Measurements from ENCODE around the gene TXNDC16.

Gene TXNDC16

DNA sequence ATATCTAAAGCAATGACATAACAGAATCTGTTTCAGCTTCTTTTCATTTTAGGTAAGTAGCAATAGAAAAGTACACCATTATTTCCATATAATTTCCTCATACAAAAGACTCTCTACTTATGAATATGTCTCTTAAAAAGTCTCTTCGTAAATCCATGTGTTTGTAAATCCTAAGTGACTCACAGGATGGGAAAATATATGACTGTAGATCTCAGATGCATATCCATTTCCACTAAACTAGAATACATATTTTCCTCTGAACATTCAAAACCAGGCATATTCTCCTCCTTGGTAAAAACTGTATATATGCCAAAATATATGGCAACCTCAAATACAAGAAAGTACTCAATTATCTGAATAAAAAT is 93.6 kb downstream of the TXNDC16 start:
- no peak for DNase-seq (ENCODE audit: extremely low spot score, insufficient read length, low read depth)
- no peak for FAIRE-seq

DNA sequence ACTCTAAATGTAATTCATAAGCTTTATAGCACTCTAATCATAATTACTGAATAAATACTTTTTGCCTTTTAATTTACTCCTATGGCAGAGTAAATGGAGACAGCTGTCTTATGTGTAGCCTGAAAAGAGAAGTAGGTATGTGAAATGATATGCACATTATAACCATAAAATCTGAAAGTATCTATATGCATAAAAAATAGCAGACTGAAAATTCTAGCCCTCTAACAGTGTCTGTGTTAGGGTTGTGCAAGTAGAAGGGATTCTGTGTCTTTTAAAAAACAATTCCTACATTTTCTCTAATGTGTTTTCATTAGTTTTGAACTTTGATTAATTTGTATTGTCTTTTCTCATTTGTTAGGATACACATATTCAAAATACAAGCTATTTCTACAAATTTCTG is 94.9 kb downstream of the TXNDC16 start:
- no peak for DNase-seq (ENCODE audit: extremely low spot score, insufficient read length, low read depth)
- no peak for FAIRE-seq

DNA sequence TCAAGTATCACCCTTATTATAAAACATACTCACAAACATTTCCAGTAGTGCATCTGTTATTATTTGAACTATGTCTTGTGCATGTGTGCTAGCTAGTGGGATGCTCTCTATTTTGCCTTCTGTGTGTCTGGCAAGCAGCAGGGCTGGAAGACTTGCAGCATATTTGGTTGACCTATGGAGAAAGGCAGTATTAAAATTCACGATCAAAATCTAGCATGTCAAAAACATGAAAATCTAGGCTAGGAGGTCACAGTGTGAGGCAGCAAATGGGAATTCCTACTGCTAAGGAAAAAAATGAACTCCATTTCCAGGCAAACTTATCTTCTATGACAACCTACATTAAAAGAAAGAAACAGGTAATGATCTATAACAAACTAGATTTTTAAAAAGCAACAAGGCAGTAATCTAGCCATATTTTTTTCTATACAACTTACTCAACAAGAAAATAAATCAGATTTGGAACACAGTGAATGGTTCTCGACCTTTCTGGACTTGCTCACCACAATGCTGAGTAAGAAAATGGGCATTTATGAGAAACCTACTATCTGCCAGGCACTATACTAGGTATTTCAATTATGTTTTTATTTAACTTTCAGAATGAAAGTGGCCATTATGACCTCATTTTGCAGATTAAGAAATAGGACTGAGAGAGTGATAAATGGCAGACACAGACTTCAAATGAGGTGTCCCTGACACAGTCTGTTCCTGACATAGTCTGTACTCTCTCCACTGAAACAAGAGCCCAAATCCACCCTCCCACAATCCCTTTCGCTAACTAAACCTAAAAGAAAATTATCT is 96.8 kb downstream of the TXNDC16 start:
- FAIRE-seq: no peak

DNA sequence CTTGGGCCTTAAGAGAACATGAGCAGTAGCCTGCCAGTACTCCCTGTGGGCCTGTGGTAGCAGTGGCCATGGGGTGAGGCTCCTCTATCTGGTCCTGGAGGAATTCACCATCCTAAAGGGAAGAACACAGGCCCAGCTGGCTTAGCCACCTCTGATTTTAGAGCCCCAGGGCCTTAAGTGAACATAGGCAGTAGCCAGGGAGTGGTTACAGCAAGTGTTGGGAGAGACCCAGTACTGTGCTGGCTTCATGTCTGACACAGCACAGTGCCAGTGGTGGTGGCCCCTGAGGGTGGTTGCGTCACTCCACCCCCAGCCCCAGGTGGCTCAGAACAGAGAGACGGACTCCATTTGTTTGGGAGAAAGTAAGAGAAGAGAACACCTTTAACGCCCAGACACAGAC is 105.1 kb downstream of the TXNDC16 start:
- FAIRE-seq (no peak), DNase-seq (ENCODE audit: extremely low spot score, insufficient read length, low read depth) (no peak)

More for the DNA sequence above, 96.8 kb downstream of the TXNDC16 start:
- DNase-seq (ENCODE audit: extremely low spot score, insufficient read length, low read depth): no peak

DNA sequence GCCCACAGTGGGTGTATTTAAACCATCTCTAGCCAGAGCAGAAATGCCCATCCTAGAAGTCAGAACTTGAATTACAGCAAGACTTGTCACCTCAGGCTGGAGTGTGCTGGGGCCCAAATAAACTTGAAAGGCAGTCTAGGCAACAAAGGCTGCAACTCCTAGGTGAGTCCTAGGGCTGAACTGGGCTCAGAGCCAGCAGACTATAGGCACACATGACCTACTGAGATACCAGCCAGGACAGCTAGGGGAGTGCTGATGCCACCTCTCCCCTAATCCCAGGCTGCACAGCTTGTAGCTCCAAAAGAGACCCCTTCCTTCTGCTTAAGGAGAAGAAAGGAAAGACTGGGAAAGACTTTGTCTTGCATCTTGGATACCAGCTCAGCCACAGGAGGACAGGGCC is 106.0 kb downstream of the TXNDC16 start:
- FAIRE-seq (no peak), DNase-seq (ENCODE audit: extremely low spot score, insufficient read length, low read depth) (no peak)

DNA sequence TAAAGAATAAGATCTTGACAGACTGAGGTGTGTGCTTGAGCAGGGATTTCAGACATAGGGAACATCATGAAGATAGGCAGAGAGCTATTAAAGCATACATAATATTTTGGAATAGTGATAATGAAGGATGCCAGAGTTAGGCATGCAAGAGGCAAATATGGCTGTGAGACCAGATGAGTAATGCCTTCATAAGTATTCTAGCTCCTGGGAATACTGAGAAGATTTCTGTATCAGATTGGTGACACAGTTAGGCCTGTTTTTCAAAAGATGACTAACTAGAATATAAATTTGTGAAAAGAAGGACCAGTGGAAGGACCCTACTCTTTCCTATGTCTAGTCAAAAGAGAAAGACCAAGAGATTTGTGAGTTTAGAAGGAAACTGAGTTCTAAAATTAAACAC is 108.8 kb downstream of the TXNDC16 start:
- DNase-seq (ENCODE audit: extremely low spot score, insufficient read length, low read depth) (no peak), FAIRE-seq (no peak)

DNA sequence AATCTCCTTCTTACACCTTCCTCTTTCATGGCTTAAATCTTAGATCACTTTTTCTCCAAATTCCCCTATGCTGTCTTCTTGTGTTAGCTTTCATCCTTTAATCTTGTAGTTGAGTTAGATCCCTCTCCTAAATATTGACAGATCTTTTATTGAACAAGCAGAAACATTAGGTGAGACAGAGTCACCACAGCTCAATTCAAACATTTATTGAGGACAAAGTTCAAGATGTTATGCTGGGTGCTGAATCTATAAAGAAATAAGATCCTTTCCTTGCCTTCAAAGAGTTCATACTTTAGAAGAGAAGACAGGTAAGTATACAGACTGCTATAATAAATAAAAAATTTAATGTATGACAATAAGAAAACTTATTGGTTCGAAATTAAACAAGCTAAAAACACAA is 109.7 kb downstream of the TXNDC16 start:
- no peak for FAIRE-seq
- no peak for DNase-seq (ENCODE audit: extremely low spot score, insufficient read length, low read depth)

DNA sequence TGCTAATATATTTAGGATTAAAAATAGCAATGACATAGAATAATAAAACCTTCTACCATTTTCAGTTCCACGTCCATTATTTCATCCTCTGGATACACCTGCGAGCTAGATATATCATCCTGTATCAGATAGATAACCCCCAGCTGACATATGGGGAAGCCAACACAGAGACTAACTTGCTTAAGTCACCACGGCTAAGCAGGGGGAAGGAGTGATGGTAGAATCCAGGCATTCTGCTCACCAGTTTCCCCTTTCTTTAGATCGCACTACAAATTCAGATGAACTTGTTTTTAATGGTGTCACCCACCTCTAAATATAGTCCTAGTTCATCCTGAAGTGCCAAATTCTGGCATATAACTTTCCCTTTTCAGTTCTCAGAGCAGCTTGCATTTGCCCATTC is 110.1 kb downstream of the TXNDC16 start:
- FAIRE-seq: no peak
- no peak for DNase-seq (ENCODE audit: extremely low spot score, insufficient read length, low read depth)

DNA sequence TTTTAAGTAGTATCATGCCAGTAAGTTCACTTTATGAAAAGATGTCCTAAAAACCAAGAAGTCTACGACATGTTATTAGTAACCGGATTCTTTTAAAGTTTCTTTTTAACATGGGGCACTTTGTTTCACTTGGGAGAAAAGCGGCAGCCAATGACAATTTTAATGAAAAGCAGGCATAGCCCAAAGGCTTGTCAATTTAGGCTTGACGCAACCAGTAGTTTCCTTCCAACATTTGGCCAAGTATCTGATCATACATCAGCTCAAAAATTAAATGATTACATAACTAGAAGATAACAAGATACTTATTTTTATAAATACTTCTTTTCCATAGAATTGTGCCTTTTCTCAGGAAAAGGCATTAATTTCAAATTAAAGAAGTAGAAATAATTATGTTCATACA is 112.8 kb downstream of the TXNDC16 start:
- FAIRE-seq: no peak

DNA sequence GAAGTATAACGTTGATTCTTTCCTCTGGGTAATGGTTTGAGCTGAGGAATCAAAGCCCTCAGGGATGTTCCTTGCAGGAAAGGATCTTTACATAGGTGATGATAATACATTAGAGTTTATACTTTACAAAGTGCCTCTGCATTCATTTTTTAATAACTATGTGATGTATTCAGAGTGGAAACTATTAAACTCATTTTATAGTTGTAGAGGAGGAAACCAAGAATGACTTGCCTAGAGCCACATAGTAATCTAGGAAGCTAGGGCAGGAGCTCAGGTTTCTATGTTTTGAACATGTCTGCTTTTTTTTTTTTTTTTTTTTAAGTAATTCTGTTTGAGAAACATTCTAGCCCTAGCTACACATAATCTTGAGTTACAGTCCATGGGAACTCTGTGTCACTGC is 117.3 kb downstream of the TXNDC16 start:
- DNase-seq (ENCODE audit: extremely low spot score, insufficient read length, low read depth) (no peak), FAIRE-seq (no peak)

More for the DNA sequence above, 112.8 kb downstream of the TXNDC16 start:
- no peak for DNase-seq (ENCODE audit: extremely low spot score, insufficient read length, low read depth)

DNA sequence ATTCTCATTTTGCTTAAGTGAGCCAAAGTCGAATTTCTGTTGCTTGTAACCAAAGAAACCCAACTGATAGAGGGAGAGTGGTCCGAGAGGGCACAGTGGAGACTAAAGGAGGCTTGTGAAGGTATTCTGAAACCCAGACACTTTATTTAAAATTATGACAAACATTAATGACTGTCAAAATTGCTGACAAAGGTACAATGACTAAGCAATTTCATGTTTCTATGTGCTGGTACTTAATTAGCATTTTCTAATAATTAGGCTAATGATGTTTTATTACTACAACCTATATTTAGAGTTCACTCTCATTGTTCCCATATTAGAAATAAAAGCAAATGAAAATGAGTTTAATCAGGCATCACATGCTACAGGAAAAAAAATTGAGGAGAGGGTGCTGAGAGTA is 121.8 kb downstream of the TXNDC16 start:
- FAIRE-seq: no peak

DNA sequence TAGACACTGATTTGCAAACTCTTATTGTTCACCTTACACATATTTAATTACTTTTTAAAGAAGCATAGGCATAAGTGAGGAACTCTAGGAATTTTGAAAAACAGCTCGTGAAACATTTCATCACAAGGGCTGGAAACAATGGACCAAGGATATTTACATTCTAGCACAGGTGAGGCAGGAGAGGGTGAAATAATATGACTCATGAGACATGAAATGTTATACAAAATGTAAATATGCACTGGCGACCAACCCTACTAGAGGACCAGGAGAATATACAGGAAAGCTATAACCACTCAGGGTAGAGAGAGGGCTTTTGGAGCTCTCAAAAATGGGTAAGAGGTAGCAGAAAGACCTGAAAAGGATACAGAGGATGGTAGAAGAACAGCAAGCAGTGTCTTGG is 122.9 kb downstream of the TXNDC16 start:
- no peak for FAIRE-seq

More for the DNA sequence above, 121.8 kb downstream of the TXNDC16 start:
- DNase-seq (ENCODE audit: extremely low spot score, insufficient read length, low read depth): no peak

DNA sequence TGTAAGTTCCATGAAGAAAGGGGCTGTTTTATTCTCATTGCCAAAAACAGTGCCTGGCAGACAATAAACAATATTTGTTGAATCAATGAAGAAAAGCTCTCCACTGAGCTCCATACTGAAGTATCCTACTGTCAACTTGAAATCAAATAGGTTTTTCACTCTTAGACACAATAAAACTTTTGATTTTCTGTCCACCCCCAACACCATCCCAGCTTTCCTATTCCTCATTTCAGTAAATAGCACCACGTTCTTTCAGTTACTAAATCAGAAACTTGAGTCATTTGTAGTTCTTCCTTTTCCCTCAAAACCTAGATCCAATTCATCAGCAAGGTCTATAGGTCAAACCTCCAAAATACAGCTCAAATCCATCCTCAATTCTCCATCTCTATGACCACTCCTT is 124.8 kb downstream of the TXNDC16 start:
- no peak for FAIRE-seq

More for the DNA sequence above, 122.9 kb downstream of the TXNDC16 start:
- DNase-seq (ENCODE audit: extremely low spot score, insufficient read length, low read depth): no peak

DNA sequence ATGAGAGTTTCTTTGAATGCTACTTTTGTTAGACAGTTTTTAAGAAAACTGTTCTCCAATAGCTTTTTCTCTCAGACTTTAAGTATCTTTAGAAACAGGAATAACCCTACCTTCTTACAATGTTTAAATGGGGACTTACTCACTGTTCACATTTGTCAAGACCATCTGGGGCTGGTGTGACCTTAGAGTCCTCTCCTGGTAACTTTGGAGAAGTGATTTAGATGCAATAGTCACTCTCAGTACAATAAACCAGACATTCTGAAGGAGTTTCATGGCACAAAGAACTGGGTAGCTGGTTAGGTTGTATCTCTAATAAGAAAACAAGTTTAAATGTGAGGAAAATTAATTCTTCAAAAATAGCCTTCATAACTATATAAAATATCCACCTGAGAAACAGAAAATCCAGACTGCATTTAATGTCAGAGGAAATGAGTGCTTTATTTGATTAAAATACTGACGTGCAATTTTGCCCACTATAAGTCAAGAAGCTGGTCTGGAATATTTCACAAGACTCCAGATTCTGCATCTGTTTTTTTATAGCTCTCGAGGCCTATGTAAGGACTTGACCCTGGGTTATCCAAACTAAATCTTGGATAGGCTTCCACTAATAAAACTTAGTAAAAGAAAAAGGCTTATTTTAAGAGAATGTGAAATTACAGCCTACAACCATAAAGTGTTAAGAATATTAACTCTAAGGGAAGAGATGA is 129.5 kb downstream of the TXNDC16 start:
- FAIRE-seq: no peak
- DNase-seq (ENCODE audit: extremely low spot score, insufficient read length, low read depth): no peak

More for the DNA sequence above, 124.8 kb downstream of the TXNDC16 start:
- DNase-seq (ENCODE audit: extremely low spot score, insufficient read length, low read depth): no peak

DNA sequence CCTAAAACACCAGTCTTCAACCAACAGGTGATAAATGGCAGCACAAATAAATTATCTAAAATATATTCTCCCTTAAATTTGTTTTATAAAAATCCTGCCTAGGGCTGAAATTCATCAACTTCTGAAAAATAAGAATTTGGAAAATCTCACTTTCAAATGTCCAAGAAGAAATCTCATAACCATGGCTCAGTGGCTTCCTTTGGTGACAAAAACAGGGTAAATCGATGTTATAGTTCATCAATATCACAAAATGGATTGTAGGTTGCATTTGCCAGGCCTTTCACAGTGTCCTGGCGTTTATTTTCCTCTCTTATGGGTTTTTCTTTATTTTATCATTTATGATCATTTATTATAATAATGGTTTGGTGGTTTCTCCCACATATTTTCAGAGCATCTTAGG is 135.2 kb downstream of the TXNDC16 start:
- FAIRE-seq (no peak), DNase-seq (ENCODE audit: extremely low spot score, insufficient read length, low read depth) (no peak)

DNA sequence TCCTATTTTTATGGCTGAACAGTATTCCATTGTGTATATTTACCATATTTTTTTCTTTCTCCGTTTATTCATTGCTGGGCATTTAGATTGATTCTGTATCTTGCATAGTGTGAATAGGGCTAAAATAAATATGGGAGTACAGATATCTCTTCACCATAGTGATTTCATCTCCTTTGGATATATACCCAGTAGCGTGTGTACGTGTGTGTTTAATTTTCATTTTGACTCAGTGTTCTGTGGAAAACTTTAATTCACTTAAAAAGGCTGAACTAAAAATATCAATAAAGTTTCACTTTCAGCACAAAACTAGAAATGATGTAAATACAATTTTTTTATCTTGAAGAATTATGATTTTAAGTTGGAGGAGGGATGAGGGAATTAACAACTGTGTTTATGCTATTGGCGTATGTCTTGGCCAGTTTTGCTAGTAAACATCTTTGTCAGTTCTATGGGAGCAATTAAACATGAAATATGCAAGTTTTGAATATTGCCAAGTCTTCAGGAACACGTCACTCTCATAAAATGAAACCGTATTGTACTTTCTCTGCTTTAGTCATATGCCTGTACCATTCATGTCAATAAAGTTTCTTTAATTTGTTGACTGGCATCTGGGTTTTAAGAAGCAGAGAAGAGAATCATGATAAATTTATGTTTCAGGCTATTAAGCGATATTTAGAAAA is 138.4 kb downstream of the TXNDC16 start:
- FAIRE-seq: no peak
- DNase-seq (ENCODE audit: extremely low spot score, insufficient read length, low read depth): no peak

DNA sequence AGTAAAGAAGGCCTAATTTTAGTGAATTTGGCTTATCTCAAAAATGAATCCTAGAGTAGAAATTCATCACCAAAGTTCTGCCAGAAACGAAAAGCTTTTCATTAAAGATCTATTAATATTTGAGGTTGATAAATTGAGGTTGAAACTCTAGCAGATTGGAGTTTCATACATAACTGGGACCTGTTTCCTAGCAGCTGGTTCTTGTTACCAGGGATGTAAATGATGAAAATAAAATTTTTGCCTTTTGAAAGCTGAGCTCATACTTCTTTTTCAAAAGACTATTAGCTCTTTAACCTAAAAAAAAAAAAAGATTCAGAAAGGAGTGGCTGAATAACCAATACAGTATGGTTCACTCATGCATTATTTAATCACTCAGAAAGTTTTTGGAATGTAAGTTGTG is 139.9 kb downstream of the TXNDC16 start:
- DNase-seq (ENCODE audit: extremely low spot score, insufficient read length, low read depth): no peak
- FAIRE-seq: no peak

DNA sequence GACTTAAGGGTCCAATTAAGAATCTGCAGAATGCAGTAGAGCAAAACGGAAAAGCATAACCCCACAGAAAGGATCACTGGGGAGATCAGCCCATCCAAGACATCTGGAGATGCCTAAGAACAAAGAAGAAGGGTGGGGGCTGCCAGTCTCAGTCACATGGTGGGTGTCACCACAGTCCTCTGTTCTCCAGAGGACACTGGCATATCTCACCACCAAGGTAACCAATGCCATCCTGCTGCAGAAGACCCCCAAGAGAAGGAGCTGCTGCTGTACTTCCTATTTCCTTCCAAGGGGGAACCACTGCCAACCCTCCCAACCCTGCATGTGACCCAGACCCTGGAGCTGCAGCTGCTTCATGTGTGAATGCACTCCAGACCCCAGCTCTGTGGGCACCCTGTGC is 147.0 kb downstream of the TXNDC16 start:
- FAIRE-seq: no peak

DNA sequence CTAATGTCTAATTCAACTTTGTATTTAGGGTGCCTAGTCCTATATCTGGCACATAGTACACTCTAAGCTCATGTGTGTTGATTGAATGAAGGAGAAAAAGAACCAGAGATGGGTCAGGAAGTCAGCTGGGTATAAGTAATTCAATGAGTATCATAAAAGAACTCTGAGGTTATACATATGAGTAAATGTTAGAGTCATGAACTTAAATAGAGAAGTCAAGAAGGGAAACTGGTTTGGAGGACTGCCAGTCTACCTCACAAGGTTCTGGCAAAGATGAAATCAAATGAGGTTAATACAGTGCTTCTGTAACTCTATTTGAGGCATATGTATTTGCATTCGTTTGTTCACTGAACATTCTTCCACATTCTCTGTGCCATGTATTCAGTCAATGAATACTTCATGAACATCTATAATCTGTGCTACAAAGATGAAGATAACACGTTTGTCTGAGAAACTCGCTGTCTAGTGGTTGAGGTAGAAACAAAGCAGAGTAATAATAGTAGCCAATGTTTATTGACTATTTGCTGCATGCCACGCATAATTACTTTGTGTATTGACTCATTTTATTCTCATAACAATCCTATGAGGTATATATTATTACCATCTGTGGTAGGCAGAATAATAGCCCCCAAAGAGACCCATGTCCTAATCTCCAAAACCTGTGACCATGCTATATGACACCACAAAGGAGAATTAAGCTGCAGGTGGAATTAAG is 149.3 kb downstream of the TXNDC16 start:
- FAIRE-seq: peak; percentile 57
- no peak for DNase-seq (ENCODE audit: extremely low spot score, insufficient read length, low read depth)

More for the DNA sequence above, 147.0 kb downstream of the TXNDC16 start:
- DNase-seq (ENCODE audit: extremely low spot score, insufficient read length, low read depth): no peak

DNA sequence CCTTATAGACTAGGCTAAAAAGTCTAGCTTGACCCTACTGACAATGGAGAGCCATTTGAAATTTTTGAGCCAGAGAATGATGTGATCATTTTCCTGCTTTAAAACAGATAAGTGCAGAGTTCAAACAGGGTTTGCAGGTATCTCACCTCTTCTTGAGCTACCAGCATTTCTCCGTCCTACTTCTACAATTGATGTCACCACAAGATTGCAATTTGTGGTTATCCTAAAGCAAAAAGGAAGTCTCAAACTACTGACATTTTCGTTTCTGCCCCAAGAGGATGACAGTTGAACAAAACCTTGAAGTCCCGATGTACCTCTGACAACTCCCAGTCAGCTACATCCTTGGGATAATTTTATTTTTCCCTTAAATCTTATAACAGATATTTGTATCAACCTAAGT is 151.5 kb downstream of the TXNDC16 start:
- DNase-seq (ENCODE audit: extremely low spot score, insufficient read length, low read depth): no peak
- FAIRE-seq: peak; percentile 72
